Activated B cell treated with CpG ODN at 0.5 μM for 24 hours (primary cell): ENCODE measurements around the gene VWA1. TPM values are rescaled to one million over a fixed set of nuclear protein-coding genes. Genes with fewer than 3 reads are reported as not detected.

Experiments
- ATAC-seq: fragments of 200-7000 bp; cut with Tn5 transposase; one replicate; pipeline ENCODE4 v1.10.0; 2021; ENCODE audit warnings: low read depth, mild to moderate bottlenecking, moderate library complexity
- CTCF ChIA-PET: fragments of 350-600 bp; sonication (Branson Sonifier 250); formaldehyde crosslinking; loops from one replicate; lab custom pipeline; 2021; ENCODE audit warnings: antibody characterized with exemption; lab: Charles Lee
- POLR2A ChIA-PET: fragments of 350-600 bp; sonication (Branson Sonifier 250); formaldehyde crosslinking; loops from one replicate; lab custom pipeline; 2021; ENCODE audit warnings: antibody characterized with exemption; lab: Charles Lee
- DNase-seq: peaks from one replicate; pipeline ENCODE4 v3.0.0; 2022
- H3K27ac Mint-ChIP-seq: one replicate; pipeline ENCODE4 v1.8.0; 2020; ENCODE audit warnings: mixed read lengths
- H3K27me3 Mint-ChIP-seq: one replicate; pipeline ENCODE4 v1.8.0; 2021; ENCODE audit warnings: mixed read lengths
- H3K36me3 Mint-ChIP-seq: one replicate; pipeline ENCODE4 v1.8.0; 2021; ENCODE audit warnings: low read depth, mixed read lengths
- H3K4me1 Mint-ChIP-seq: one replicate; pipeline ENCODE4 v1.8.0; 2021; ENCODE audit warnings: mixed read lengths
- H3K4me3 Mint-ChIP-seq: one replicate; pipeline ENCODE4 v1.8.0; 2020; ENCODE audit warnings: mild to moderate bottlenecking, mixed read lengths
- H3K9me3 Mint-ChIP-seq: one replicate; pipeline ENCODE4 v1.8.0; 2020; ENCODE audit warnings: mixed read lengths
- intact Hi-C: fragments of 100-400 bp; cut with micrococcal nuclease; formaldehyde crosslinking; loops from one replicate; pipeline ENCODE4 v1.15.1; 2024
- total RNA-seq: library from RNA; stranded (reverse); gene quantifications from 2 replicates; pipeline ENCODE4 v1.2.3, GENCODE V29; 2022
- TF ChIP-seq, protein P1 (sequence below): fragments of 200-600 bp; IDR thresholded peaks from one replicate; pipeline ENCODE4 v1.8.0; 2022; ENCODE audit warnings: antibody characterized with exemption, mild to moderate bottlenecking

The VWA1 gene
- total RNA-seq, 1 donor from 2014 or later, result not detected

GRCh38 chr1:1434824-1435105 lies 725 bp upstream of the VWA1 start:
- TF ChIP-seq, protein P1, sequence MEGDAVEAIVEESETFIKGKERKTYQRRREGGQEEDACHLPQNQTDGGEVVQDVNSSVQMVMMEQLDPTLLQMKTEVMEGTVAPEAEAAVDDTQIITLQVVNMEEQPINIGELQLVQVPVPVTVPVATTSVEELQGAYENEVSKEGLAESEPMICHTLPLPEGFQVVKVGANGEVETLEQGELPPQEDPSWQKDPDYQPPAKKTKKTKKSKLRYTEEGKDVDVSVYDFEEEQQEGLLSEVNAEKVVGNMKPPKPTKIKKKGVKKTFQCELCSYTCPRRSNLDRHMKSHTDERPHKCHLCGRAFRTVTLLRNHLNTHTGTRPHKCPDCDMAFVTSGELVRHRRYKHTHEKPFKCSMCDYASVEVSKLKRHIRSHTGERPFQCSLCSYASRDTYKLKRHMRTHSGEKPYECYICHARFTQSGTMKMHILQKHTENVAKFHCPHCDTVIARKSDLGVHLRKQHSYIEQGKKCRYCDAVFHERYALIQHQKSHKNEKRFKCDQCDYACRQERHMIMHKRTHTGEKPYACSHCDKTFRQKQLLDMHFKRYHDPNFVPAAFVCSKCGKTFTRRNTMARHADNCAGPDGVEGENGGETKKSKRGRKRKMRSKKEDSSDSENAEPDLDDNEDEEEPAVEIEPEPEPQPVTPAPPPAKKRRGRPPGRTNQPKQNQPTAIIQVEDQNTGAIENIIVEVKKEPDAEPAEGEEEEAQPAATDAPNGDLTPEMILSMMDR, result no peak
- ChIA-PET CTCF (no interaction called here), POLR2A (interaction anchor here (2.6 kb wide), 1 partner anchor 35 kb away, joined by 8 read pairs; the partner anchor contains the start of gene CCNL2)
- H3K9me3 Mint-ChIP-seq, result no peaks in the 10 kb centered on the region
- peaks cover 12% of the 10 kb centered on the region for H3K27me3 Mint-ChIP-seq
- H3K4me3 Mint-ChIP-seq, result peak overlapping the region; percentile 41
- H3K4me1 Mint-ChIP-seq, result peaks cover 17% of the 10 kb centered on the region
- H3K36me3 Mint-ChIP-seq, result no peaks in the 10 kb centered on the region
- no peak overlapping the region for H3K27ac Mint-ChIP-seq
- ATAC-seq (no peak), DNase-seq (no peak)
- intact Hi-C loops, result loop anchor here (2.0 kb wide), 1 partner anchor 28 kb away; the partner anchor contains the start of gene MRPL20

DNA sequence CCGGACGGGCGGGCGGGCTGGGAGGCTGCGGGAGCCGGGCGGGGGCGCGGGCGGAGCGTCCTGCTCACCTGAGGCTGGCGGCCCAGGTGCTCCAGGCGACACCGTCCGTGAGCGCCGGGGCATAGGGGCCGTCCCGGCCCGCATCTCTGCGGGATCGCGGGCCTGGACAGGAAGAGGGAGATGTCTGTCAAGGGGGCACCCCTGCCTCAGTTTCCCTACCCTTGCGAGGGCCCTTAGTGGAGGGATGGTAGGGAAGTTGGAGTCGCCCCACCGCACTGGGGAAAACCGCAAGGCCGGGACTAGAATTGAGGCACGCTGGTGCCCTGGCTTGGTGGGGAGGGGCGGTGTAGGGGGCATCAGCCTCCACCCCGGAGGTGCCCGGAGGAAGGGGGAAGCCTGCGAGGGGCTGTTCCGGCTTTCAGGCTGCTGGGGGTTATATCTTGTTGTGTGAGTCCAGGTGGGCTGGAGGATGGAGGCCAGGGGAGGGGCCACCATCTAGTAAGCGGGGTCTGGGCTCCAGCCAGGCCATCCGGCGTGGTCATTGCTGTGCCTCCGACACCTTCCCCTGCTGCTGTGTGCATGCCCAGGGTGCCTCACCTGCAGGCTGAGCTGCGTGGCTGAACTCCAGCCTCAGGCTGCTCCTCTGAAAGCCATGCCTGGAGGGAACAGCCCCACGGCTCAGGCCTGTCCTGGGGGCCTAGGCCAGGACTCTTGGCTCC lies 580 bp downstream of the VWA1 start:
- TF ChIP-seq, protein P1, result no peak
- intact Hi-C loops, result loop anchor here (2.0 kb wide), 1 partner anchor 29 kb away; the partner anchor contains the start of gene MRPL20
- Mint-ChIP-seq H3K4me3 (peak overlapping the region; percentile 24), H3K36me3 (no peaks in the 10 kb centered on the region), H3K27me3 (peaks cover 17% of the 10 kb centered on the region), H3K9me3 (no peaks in the 10 kb centered on the region), H3K4me1 (peaks cover 21% of the 10 kb centered on the region), H3K27ac (no peak overlapping the region)
- ChIA-PET CTCF (no interaction called here), POLR2A (no interaction called here)
- DNase-seq (no peak), ATAC-seq (no peak)

DNA sequence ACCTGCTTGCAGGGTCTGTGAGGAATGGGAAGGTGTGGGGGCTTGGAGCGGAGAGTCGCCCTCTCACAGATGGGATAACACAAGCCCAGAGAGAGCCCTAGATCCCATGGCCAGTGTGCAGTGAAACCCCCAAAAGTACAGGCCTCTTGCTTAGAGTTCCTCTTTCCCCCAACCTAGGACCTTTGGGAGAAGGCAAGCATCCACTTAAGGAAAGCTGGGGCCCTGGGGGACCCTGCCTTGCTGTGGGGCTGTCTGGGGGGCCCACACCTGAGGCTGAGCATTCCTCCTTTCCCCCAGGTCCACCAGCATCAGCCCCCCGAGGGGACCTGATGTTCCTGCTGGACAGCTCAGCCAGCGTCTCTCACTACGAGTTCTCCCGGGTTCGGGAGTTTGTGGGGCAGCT lies 1.1 kb downstream of the VWA1 start:
- H3K9me3 Mint-ChIP-seq, result no peaks in the 10 kb centered on the region
- DNase-seq, result no peak
- H3K4me1 Mint-ChIP-seq, result peaks cover 21% of the 10 kb centered on the region
- H3K27me3 Mint-ChIP-seq, result peaks cover 17% of the 10 kb centered on the region
- CTCF ChIA-PET, result no interaction called here
- TF ChIP-seq, protein P1, result no peak
- no peaks in the 10 kb centered on the region for H3K36me3 Mint-ChIP-seq
- H3K27ac Mint-ChIP-seq, result no peak overlapping the region
- POLR2A ChIA-PET, result no interaction called here
- ATAC-seq, result no peak
- H3K4me3 Mint-ChIP-seq, result peak overlapping the region; percentile 24
- intact Hi-C loops, result no loop called here

DNA sequence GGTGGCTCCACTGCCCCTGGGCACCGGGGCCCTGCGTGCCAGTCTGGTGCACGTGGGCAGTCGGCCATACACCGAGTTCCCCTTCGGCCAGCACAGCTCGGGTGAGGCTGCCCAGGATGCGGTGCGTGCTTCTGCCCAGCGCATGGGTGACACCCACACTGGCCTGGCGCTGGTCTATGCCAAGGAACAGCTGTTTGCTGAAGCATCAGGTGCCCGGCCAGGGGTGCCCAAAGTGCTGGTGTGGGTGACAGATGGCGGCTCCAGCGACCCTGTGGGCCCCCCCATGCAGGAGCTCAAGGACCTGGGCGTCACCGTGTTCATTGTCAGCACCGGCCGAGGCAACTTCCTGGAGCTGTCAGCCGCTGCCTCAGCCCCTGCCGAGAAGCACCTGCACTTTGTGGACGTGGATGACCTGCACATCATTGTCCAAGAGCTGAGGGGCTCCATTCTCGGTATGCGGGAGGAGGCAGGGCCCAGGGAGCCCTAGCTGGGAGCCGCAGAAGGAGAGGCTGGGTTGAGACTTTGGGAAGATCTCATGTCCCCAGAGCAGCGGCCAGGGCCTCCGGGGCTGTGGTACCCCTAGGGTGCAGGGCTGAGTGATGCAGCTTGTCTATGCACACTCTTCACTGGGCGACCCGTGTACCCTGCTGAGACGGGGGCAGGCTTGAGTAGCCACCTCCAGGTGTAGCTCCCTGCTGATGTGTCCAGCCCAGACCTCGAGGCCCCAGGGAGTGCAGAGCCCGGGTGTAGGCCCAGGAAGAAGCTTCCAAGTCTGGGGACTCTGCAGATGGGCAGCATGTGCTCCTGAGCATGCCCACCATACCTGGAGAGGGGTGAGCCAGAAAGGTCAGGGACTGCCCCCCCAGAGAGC lies 1.8 kb downstream of the VWA1 start:
- H3K27ac Mint-ChIP-seq, result no peak overlapping the region
- CTCF ChIA-PET, result no interaction called here

More for the DNA sequence above, 1.8 kb downstream of the VWA1 start:
- H3K36me3 Mint-ChIP-seq, result no peaks in the 10 kb centered on the region
- peaks cover 22% of the 10 kb centered on the region for H3K4me1 Mint-ChIP-seq
- intact Hi-C loops, result no loop called here
- DNase-seq (no peak), ATAC-seq (no peak)
- TF ChIP-seq, protein P1, result no peak
- POLR2A ChIA-PET, result no interaction called here
- peaks cover 17% of the 10 kb centered on the region for H3K27me3 Mint-ChIP-seq
- no peak overlapping the region for H3K4me3 Mint-ChIP-seq
- H3K9me3 Mint-ChIP-seq, result no peaks in the 10 kb centered on the region
